HepG2 (cell line): Measurements from ENCODE around the gene SH3PXD2A. TPM values are rescaled to one million over a fixed set of nuclear protein-coding genes. Genes with fewer than 3 reads are reported as not detected.

Experiments
- ATAC-seq: fragments of 200-7000 bp; cut with Tn5 transposase; 3 replicates; pipeline ENCODE4 v1.9.1; 2020; ENCODE audit warnings: mild to moderate bottlenecking, moderate library complexity
- BruUV-seq: library from RNA; stranded (reverse); fragments of 400-500 nt; replicated peaks from 2 replicates; lab custom pipeline; 2021; lab: Mats Ljungman, UMichigan
- CTCF ChIA-PET: fragments of 300-600 bp; formaldehyde crosslinking; extraction: SDS; loops from one replicate; lab custom pipeline; 2021; ENCODE audit warnings: low total read pairs, inconsistent platforms, low intra/inter-chr PET ratio; lab: Yijun Ruan, JAX
- POLR2A ChIA-PET: fragments of 350-600 bp; sonication (Branson Sonifier 250); formaldehyde crosslinking; loops from one replicate; lab custom pipeline; 2020; ENCODE audit warnings: antibody characterized with exemption, inconsistent platforms; lab: Yijun Ruan, JAX
- DNase-seq: peaks from one replicate; pipeline ENCODE4 v3.0.0-alpha.2; 2015; ENCODE audit warnings: low spot score
- FAIRE-seq: peaks from 3 replicates; lab custom pipeline; 2011; peaks lifted over from hg19 to GRCh38; lab: Jason Lieb, UNC
- H2AFZ ChIP-seq: one replicate; pipeline ENCODE4 v1.6.1; 2011; ENCODE audit warnings: low read length, inconsistent platforms
- H3K27ac ChIP-seq: fragments of 300-600 bp; 3 replicates; pipeline ENCODE4 v1.8.0; 2011; ENCODE audit warnings: mixed run types, mild to moderate bottlenecking, mixed read lengths, low read length, inconsistent platforms; ENCODE audit not compliant: insufficient read depth; ENCODE audit errors: extremely low read length
- H3K27me3 ChIP-seq, 2 experiments: fragments of 200-600 bp in 1 of 2; 2 replicates in 1 of 2; 3 replicates in 1 of 2; pipeline versions ENCODE4 v1.6.0 to v1.8.0; 2011; ENCODE audit warnings: low read length in 2 of 2, mild to moderate bottlenecking in 2 of 2, moderate library complexity in 2 of 2, inconsistent platforms in 1 of 2; ENCODE audit not compliant: insufficient read depth in 2 of 2, control insufficient read depth in 1 of 2
- H3K36me3 ChIP-seq, 2 experiments: fragments of 200-600 bp in 1 of 2; replicated peaks in 1 of 2; 2 replicates in 1 of 2; 3 replicates in 1 of 2; pipeline versions ENCODE4 v1.5.1 to v1.8.0; 2011; ENCODE audit warnings: low read length in 2 of 2, inconsistent platforms in 1 of 2; ENCODE audit not compliant: insufficient read depth in 2 of 2, control insufficient read depth in 1 of 2
- H3K4me1 ChIP-seq: 2 replicates; pipeline ENCODE4 v1.5.1; 2012; ENCODE audit warnings: low read length, inconsistent platforms; ENCODE audit not compliant: insufficient read depth
- H3K4me2 ChIP-seq: 2 replicates; pipeline ENCODE4 v1.6.0; 2011; ENCODE audit warnings: low read depth, low read length, inconsistent platforms
- H3K4me3 ChIP-seq, 3 experiments: fragments of 200-600 bp in 1 of 3; sonication (generic), shearing (Covaris generic) in 1 of 3; replicated peaks in 1 of 3; 2 replicates each; pipeline ENCODE4 v1.5.1; 2011 to 2016; ENCODE audit warnings: low read length in 3 of 3, inconsistent platforms in 2 of 3, low read depth in 2 of 3, mild to moderate bottlenecking in 2 of 3, control low read depth in 1 of 3, mixed read lengths in 1 of 3; ENCODE audit not compliant: insufficient read depth in 1 of 3
- H3K79me2 ChIP-seq: one replicate; pipeline ENCODE4 v1.6.1; 2011; ENCODE audit warnings: low read length, inconsistent platforms; ENCODE audit not compliant: insufficient read depth
- H3K9ac ChIP-seq: 2 replicates; pipeline ENCODE4 v1.6.0; 2011; ENCODE audit warnings: mild to moderate bottlenecking, low read depth, low read length, inconsistent platforms; ENCODE audit not compliant: insufficient read depth
- H3K9me3 ChIP-seq: 2 replicates; pipeline ENCODE4 v1.5.1; 2012; ENCODE audit warnings: mild to moderate bottlenecking, low read length
- H4K20me1 ChIP-seq: 2 replicates; pipeline ENCODE4 v1.6.0; 2011; ENCODE audit warnings: inconsistent platforms, mild to moderate bottlenecking, low read length, moderate library complexity; ENCODE audit not compliant: insufficient read depth
- AGO2 ChIP-seq: fragments of 200-400 bp; formaldehyde crosslinking; optimal IDR thresholded peaks from 2 replicates; pipeline ENCODE3; 2017; ENCODE audit warnings: mild to moderate bottlenecking, low read depth, low read length, moderate library complexity
- ETV5 ChIP-seq: IDR thresholded peaks from 2 replicates; pipeline ENCODE4 v1.6.1; 2018; ENCODE audit warnings: missing biosample characterization, missing genetic modification reagents, inconsistent platforms, borderline replicate concordance
- POLR2A ChIP-seq, 2 experiments: IDR thresholded peaks; 2 replicates each; pipeline ENCODE4 v1.6.1; 2011; ENCODE audit warnings: low read depth in 2 of 2, low read length in 2 of 2, mild to moderate bottlenecking in 1 of 2, moderate library complexity in 1 of 2; ENCODE audit not compliant: insufficient read depth in 1 of 2
- RBM39 ChIP-seq: fragments of 200-400 bp; formaldehyde crosslinking; IDR thresholded peaks from one replicate; pipeline ENCODE4 v1.6.1; 2018; ENCODE audit warnings: antibody characterized with exemption, mild to moderate bottlenecking, low read depth, low read length; ENCODE audit not compliant: poor library complexity, severe bottlenecking
- ZFP91 ChIP-seq: sonication (generic); formaldehyde crosslinking; IDR thresholded peaks from 2 replicates; pipeline ENCODE4 v1.9.0; 2022; ENCODE audit warnings: missing genetic modification reagents, mild to moderate bottlenecking, borderline replicate concordance
- WGBS: methylation state at CpG from one replicate; pipeline ENCODE4 v1.1.6; 2017; ENCODE audit warnings: low lambda C conversion rate; 5-methylcytosine and 5-hydroxymethylcytosine counted together
- in situ Hi-C: cut with HindIII; loops from 2 replicates; pipeline ENCODE4 v1.10.0; 2017; ENCODE audit warnings: low pct_unique_long_range_greater_than_20kb; ENCODE audit not compliant: extremely low pct_ligation_motif_present
- intact Hi-C: fragments of 100-400 bp; cut with micrococcal nuclease; formaldehyde crosslinking; loops from one replicate; pipeline ENCODE4 v1.10.0; 2022; ENCODE audit not compliant: unreplicated experiment
- polyA plus RNA-seq, 8 experiments: library from polyadenylated mRNA; depleted of rRNA in 3 of 8; stranded (reverse) in 7 of 8; unstranded in 1 of 8; fragments of >200 nt; fragmentation: Illumina TruSeq in 4 of 8; extraction: Trizol in 4 of 8; gene quantifications; 2 replicates each; pipeline versions ENCODE4 v1.2.1 to v1.2.3, GENCODE V29; 2011 to 2016; ENCODE audit warnings: low read depth in 4 of 8, missing spikeins in 1 of 8, mixed read lengths in 1 of 8; ENCODE audit not compliant: insufficient read depth in 1 of 8
- total RNA-seq, 5 experiments: library from RNA; depleted of rRNA; stranded (reverse); fragments of >200 nt; fragmentation: Illumina TruSeq; extraction: Trizol; gene quantifications; 2 replicates each; pipeline ENCODE4 v1.2.3, GENCODE V29; 2016; ENCODE audit warnings: low read depth in 1 of 5

The SH3PXD2A gene
- total and polyA plus RNA-seq, 2 of the 13 experiments (the other 11 are each of a cell fraction or from before 2014, with no cell fraction given): 11.1 to 11.3 TPM

GRCh38 chr10:103602028-103602851, 253.1 kb downstream of the SH3PXD2A start:
- no TSS peak for BruUV-seq
- Histone ChIP-seq H3K27ac (no peak overlapping the region), H3K79me2 (no peaks in the 10 kb centered on the region), H3K4me1 (no peaks in the 10 kb centered on the region), H3K4me2 (no peak overlapping the region), H3K36me3 (peaks cover 22 to 36% of the 10 kb centered on the region in 2 experiments; a peak in 4 of 5 replicates), H3K4me3 (no peak overlapping the region), H4K20me1 (no peaks in the 10 kb centered on the region), H2AFZ (no peak overlapping the region), H3K9ac (no peak overlapping the region), H3K27me3 (no peaks in the 10 kb centered on the region), H3K9me3 (no peaks in the 10 kb centered on the region)
- ATAC-seq (no peak), DNase-seq (no peak), FAIRE-seq (no peak)
- 99% methylated on average over 20 of the region's 47 CpGs for WGBS
- intact Hi-C loops (no loop called here), in situ Hi-C loops (no loop called here)
- no peak for TF ChIP-seq RBM39
- TF ChIP-seq AGO2: peak; percentile 90
- TF ChIP-seq ETV5: no peak
- TF ChIP-seq POLR2A (IDR thresholded peaks at IDR 0.05; ENCODE audit: insufficient read depth in 1 of 2, low read depth in 2 of 2, low read length in 2 of 2): 0 out of 4 replicates have a peak, but pooled peaks of 1 of the 2 experiments have one; percentile 28
- 0 out of 2 replicates have a peak, but pooled peaks have one; percentile 22 for TF ChIP-seq ZFP91 (CRISPR knock-in tag)
- CTCF ChIA-PET: interaction anchor here (0.9 kb wide), 1 partner anchor 84 kb away, joined by 3 read pairs; no protein-coding TSS in a partner anchor
- POLR2A ChIA-PET: no interaction called here
